H9 (cell line): ENCODE measurements around the gene DELE1. TPM values are rescaled to one million over a fixed set of nuclear protein-coding genes. Genes with fewer than 3 reads are reported as not detected.

Experiments
- DNase-seq: peaks from one replicate; pipeline ENCODE4 v3.0.0-alpha.2; 2017
- H2AFZ ChIP-seq: one replicate; pipeline ENCODE4 v1.6.1; 2013; ENCODE audit warnings: mild to moderate bottlenecking, low read length, control low read depth, moderate library complexity
- H2AK5ac ChIP-seq: 2 replicates; pipeline ENCODE4 v1.6.1; 2013; ENCODE audit warnings: low read length, control low read depth, mixed read lengths; ENCODE audit not compliant: insufficient read length
- H2BK120ac ChIP-seq: one replicate; pipeline ENCODE4 v1.6.1; 2013; ENCODE audit warnings: low read depth, mild to moderate bottlenecking, low read length, control low read depth, inconsistent platforms; ENCODE audit not compliant: poor library complexity, severe bottlenecking
- H2BK12ac ChIP-seq: 2 replicates; pipeline ENCODE4 v1.6.1; 2013; ENCODE audit warnings: low read length, control low read depth, mixed read lengths, low read depth; ENCODE audit not compliant: insufficient read length
- H2BK15ac ChIP-seq: 2 replicates; pipeline ENCODE4 v1.6.1; 2013; ENCODE audit warnings: low read depth, low read length, control low read depth
- H2BK20ac ChIP-seq: one replicate; pipeline ENCODE4 v1.6.1; 2013; ENCODE audit warnings: low read depth, mild to moderate bottlenecking, low read length, control low read depth, inconsistent platforms; ENCODE audit not compliant: poor library complexity, severe bottlenecking
- H2BK5ac ChIP-seq: 2 replicates; pipeline ENCODE4 v1.6.1; 2013; ENCODE audit warnings: low read length, control low read depth, mixed read lengths; ENCODE audit not compliant: insufficient read length
- H3K14ac ChIP-seq: 2 replicates; pipeline ENCODE4 v1.6.1; 2013; ENCODE audit warnings: low read length, control low read depth; ENCODE audit not compliant: insufficient read depth
- H3K18ac ChIP-seq: 2 replicates; pipeline ENCODE4 v1.6.1; 2013; ENCODE audit warnings: low read depth, mild to moderate bottlenecking, mixed read lengths, low read length, control low read depth; ENCODE audit not compliant: insufficient read length
- H3K23ac ChIP-seq: 2 replicates; pipeline ENCODE4 v1.6.1; 2013; ENCODE audit warnings: low read length, control low read depth, mixed read lengths, low read depth; ENCODE audit not compliant: insufficient read length
- H3K23me2 ChIP-seq: 2 replicates; pipeline ENCODE4 v1.6.1; 2013; ENCODE audit warnings: low read depth, mild to moderate bottlenecking, mixed read lengths, low read length, control low read depth; ENCODE audit not compliant: insufficient read length, poor library complexity, severe bottlenecking
- H3K27ac ChIP-seq: 2 replicates; pipeline ENCODE4 v1.5.1; 2013; ENCODE audit warnings: low read length, control low read depth, mixed read lengths, low read depth; ENCODE audit not compliant: insufficient read length
- H3K27me3 ChIP-seq: 2 replicates; pipeline ENCODE4 v1.6.1; 2013; ENCODE audit warnings: low read length, control low read depth, inconsistent platforms; ENCODE audit not compliant: insufficient read depth
- H3K4ac ChIP-seq: 2 replicates; pipeline ENCODE4 v1.6.1; 2013; ENCODE audit warnings: low read depth, mild to moderate bottlenecking, control low read depth, inconsistent platforms, low read length, moderate library complexity
- H3K4me1 ChIP-seq: 2 replicates; pipeline ENCODE4 v1.6.1; 2013; ENCODE audit warnings: low read length, control low read depth, inconsistent platforms; ENCODE audit not compliant: insufficient read depth
- H3K4me2 ChIP-seq: 2 replicates; pipeline ENCODE4 v1.6.1; 2013; ENCODE audit warnings: low read length, control low read depth, mixed read lengths; ENCODE audit not compliant: insufficient read length, insufficient read depth
- H3K56ac ChIP-seq: 2 replicates; pipeline ENCODE4 v1.6.1; 2013; ENCODE audit warnings: low read depth, mild to moderate bottlenecking, mixed read lengths, low read length, control low read depth; ENCODE audit not compliant: insufficient read length
- H3K79me1 ChIP-seq: 2 replicates; pipeline ENCODE4 v1.6.1; 2013; ENCODE audit warnings: low read depth, mild to moderate bottlenecking, moderate library complexity, low read length, control low read depth, inconsistent platforms; ENCODE audit not compliant: insufficient read depth, poor library complexity, severe bottlenecking
- H3K79me2 ChIP-seq: 2 replicates; pipeline ENCODE4 v1.6.1; 2013; ENCODE audit warnings: low read length, control low read depth, inconsistent platforms; ENCODE audit not compliant: insufficient read depth
- H3K9ac ChIP-seq: 2 replicates; pipeline ENCODE4 v1.6.1; 2013; ENCODE audit warnings: low read length, control low read depth, mixed read lengths; ENCODE audit not compliant: insufficient read length; ENCODE audit errors: extremely low read depth
- H3K9me3 ChIP-seq: one replicate; pipeline ENCODE4 v1.6.1; 2013; ENCODE audit warnings: low read depth, low read length, inconsistent platforms; ENCODE audit not compliant: control insufficient read depth
- H3T11ph ChIP-seq: one replicate; pipeline ENCODE4 v1.6.1; 2013; ENCODE audit warnings: mild to moderate bottlenecking, low read length, control low read depth, inconsistent platforms
- H4K20me1 ChIP-seq: one replicate; pipeline ENCODE4 v1.6.1; 2013; ENCODE audit not compliant: control insufficient read depth, insufficient read length, insufficient read depth
- H4K5ac ChIP-seq: 2 replicates; pipeline ENCODE4 v1.6.1; 2013; ENCODE audit warnings: low read depth, mild to moderate bottlenecking, mixed read lengths, low read length, control low read depth; ENCODE audit not compliant: insufficient read length
- H4K8ac ChIP-seq: replicated peaks from 2 replicates; pipeline ENCODE4 v1.6.1; 2013; ENCODE audit warnings: low read length, control low read depth, mixed read lengths, low read depth; ENCODE audit not compliant: insufficient read length
- H4K91ac ChIP-seq: 2 replicates; pipeline ENCODE4 v1.6.1; 2013; ENCODE audit warnings: low read depth, mild to moderate bottlenecking, moderate library complexity, mixed read lengths, low read length, control low read depth; ENCODE audit not compliant: insufficient read length
- H3K27ac Mint-ChIP-seq, 3 experiments: 2 replicates in 2 of 3; 3 replicates in 1 of 3; pipeline ENCODE4 v1.8.0; 2020 to 2021; ENCODE audit warnings: mixed read lengths in 3 of 3, mild to moderate bottlenecking in 1 of 3, moderate library complexity in 1 of 3
- H3K27me3 Mint-ChIP-seq: 2 replicates; pipeline ENCODE4 v1.8.0; 2021; ENCODE audit warnings: low read depth, mild to moderate bottlenecking, moderate library complexity, mixed read lengths
- H3K36me3 Mint-ChIP-seq, 3 experiments: 2 replicates in 2 of 3; 3 replicates in 1 of 3; pipeline ENCODE4 v1.8.0; 2020 to 2021; ENCODE audit warnings: low read depth in 3 of 3, mixed read lengths in 3 of 3; ENCODE audit not compliant: insufficient read depth in 1 of 3
- H3K4me1 Mint-ChIP-seq, 2 experiments: 2 replicates each; pipeline ENCODE4 v1.8.0; 2020; ENCODE audit warnings: mixed read lengths in 2 of 2
- H3K4me3 Mint-ChIP-seq, 2 experiments: 2 replicates in 1 of 2; 3 replicates in 1 of 2; pipeline ENCODE4 v1.8.0; 2020 to 2021; ENCODE audit warnings: mild to moderate bottlenecking in 2 of 2, mixed read lengths in 2 of 2, moderate library complexity in 1 of 2
- H3K9me3 Mint-ChIP-seq, 2 experiments: 2 replicates in 1 of 2; 3 replicates in 1 of 2; pipeline ENCODE4 v1.8.0; 2020; ENCODE audit warnings: mild to moderate bottlenecking in 2 of 2, mixed read lengths in 2 of 2, moderate library complexity in 1 of 2
- CTCF ChIP-seq: fragments of 200-600 bp; sonication (generic); conservative IDR thresholded peaks from 3 replicates; pipeline ENCODE4 v1.8.0; 2021; ENCODE audit warnings: antibody characterized with exemption, mild to moderate bottlenecking
- WGBS: extraction: QIAGEN DNeasy Blood & Tissue Kit; methylation state at CpG from one replicate; pipeline ENCODE4 v1.1.7; 2013; ENCODE audit warnings: missing lambda C conversion rate, low lambda C conversion rate, mixed read lengths; ENCODE audit not compliant: insufficient read length; ENCODE audit errors: extremely low coverage; 5-methylcytosine and 5-hydroxymethylcytosine counted together
- total RNA-seq: library from RNA; stranded (reverse); gene quantifications from 2 replicates; pipeline ENCODE4 v1.2.1, GENCODE V29; 2021

DELE1 gene
- total RNA-seq, 1 experiment from 2014 or later = 75.3 TPM

GRCh38 chr5:141916522-141916921 lies 7.1 kb upstream of the DELE1 start:
- no peak overlapping the region for H2BK12ac ChIP-seq
- H2AFZ ChIP-seq = no peak overlapping the region
- H3K79me1 ChIP-seq = no peaks in the 10 kb centered on the region
- DNase-seq = no peak
- H3K9me3 Mint-ChIP-seq = no peaks in the 10 kb centered on the region; a peak in 1 of 5 replicates
- H4K91ac ChIP-seq = no peak overlapping the region
- no peak overlapping the region for H3K27ac ChIP-seq
- H3K56ac ChIP-seq = no peak overlapping the region
- H3K4ac ChIP-seq = no peak overlapping the region
- no peak overlapping the region for H3K4me3 Mint-ChIP-seq
- H3K79me2 ChIP-seq = no peaks in the 10 kb centered on the region
- H2BK5ac ChIP-seq = no peak overlapping the region
- H3K27me3 Mint-ChIP-seq = peaks cover 51% of the 10 kb centered on the region
- no peak overlapping the region for H3T11ph ChIP-seq
- H3K36me3 Mint-ChIP-seq = no peaks in the 10 kb centered on the region
- no peak overlapping the region for H3K18ac ChIP-seq
- peaks cover 2% of the 10 kb centered on the region; the same call in 1 of the 2 replicates for H3K4me1 ChIP-seq
- H3K27ac Mint-ChIP-seq = no peak overlapping the region
- no peak overlapping the region for H2BK20ac ChIP-seq
- H2BK15ac ChIP-seq = no peak overlapping the region
- no peak overlapping the region for H2AK5ac ChIP-seq
- H3K14ac ChIP-seq = no peak overlapping the region
- H4K5ac ChIP-seq = no peak overlapping the region
- TF ChIP-seq CTCF = no peak
- H3K4me1 Mint-ChIP-seq = peaks cover 20 to 27% of the 10 kb centered on the region in 2 experiments
- peaks cover 4% of the 10 kb centered on the region for H3K23me2 ChIP-seq
- H4K20me1 ChIP-seq = no peaks in the 10 kb centered on the region
- no peak overlapping the region for H3K4me2 ChIP-seq
- no peak overlapping the region for H4K8ac ChIP-seq
- no peak overlapping the region for H3K23ac ChIP-seq
- H3K9me3 ChIP-seq = no peaks in the 10 kb centered on the region
- no peaks in the 10 kb centered on the region; the same call in 1 of the 2 replicates for H3K27me3 ChIP-seq
- H2BK120ac ChIP-seq = no peak overlapping the region
- no peak overlapping the region for H3K9ac ChIP-seq
- WGBS = no CpG with 5 or more reads among the region's 2 CpGs
